Spleen (tissue), 7 donors: ENCODE results near the gene FZD4.

Experiments used
- CTCF ChIP-seq, 11 experiments: fragments of 200-600 bp in 7 of 11; fragments of 450-650 bp in 4 of 11; sonication (generic) in 4 of 11; IDR thresholded peaks in 8 of 11; conservative IDR thresholded peaks in 3 of 11; 1 replicate in 7 of 11; 2 replicates in 4 of 11; pipeline versions ENCODE4 v1.4.0 to v1.8.0; 2016 to 2021; ENCODE audit warnings: antibody characterized with exemption in 11 of 11, inconsistent platforms in 4 of 11, mild to moderate bottlenecking in 1 of 11
- POLR2A ChIP-seq, 3 donors: fragments of 450-650 bp; IDR thresholded peaks; one replicate each; pipeline ENCODE4 v1.5.1; 2017; ENCODE audit warnings: antibody characterized with exemption in 3 of 3, mild to moderate bottlenecking in 1 of 3
- donor health status: DM: no; HTN: no; CAD: no; lungs with moderate emphysema.
- donor health status: DM: no; HTN: no; CAD: no.
- donor health status: DM: no; HTN: no; CAD: no.

DNA sequence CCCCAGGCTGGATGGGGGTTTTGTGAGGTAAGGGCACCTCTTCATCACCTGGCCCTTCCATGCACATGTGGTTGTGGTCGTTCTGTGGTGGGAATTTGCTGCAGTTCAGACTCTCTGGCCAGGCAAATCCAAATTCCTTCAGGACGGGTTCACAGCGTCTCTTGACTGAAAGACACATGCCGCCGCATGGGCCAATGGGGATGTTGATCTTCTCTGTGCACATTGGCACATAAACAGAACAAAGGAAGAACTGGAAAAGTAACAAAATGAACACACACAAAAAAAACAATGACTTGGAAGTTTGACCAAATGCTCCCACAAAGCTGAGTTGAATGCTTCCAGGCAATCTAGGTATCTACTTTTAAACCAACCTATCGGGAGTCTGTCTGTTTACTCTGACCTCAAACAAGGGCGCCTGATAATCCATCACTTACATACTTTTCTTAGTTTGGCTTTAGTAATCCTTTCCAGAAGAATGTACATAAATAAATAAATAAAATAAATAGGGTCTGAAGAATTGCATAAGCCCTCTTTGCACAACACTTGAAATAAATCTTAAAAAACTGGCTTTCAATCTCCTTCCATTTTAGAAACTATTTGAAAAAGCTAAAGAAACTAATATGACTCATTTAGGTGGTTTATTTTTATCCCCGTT lies 2.8 kb downstream of the FZD4 start:
- TF ChIP-seq CTCF (IDR thresholded peaks at IDR 0.05 in 8 of 11, conservative IDR thresholded peaks at IDR 0.05 in 3 of 11) (no peak), POLR2A (IDR thresholded peaks at IDR 0.05) (no peak)
